ENCODE data around the gene DCTPP1. TPM values are rescaled to one million over a fixed set of nuclear protein-coding genes. Genes with fewer than 3 reads are reported as not detected.

Gene DCTPP1
- total and polyA plus RNA-seq, 2 of the 13 experiments (the other 11 are each of a cell fraction or from before 2014, with no cell fraction given), result 54.8 to 74.4 TPM

GRCh38 chr16:30407102-30407803, 22.6 kb downstream of the DCTPP1 start, which contains the start of gene ZNF771 (continued):
- TF ChIP-seq E2F2 (CRISPR knock-in tag; IDR thresholded peaks at IDR 0.05; ENCODE audit: borderline replicate concordance) (no peak; the same call in 1 of the 2 replicates), SOX5 (CRISPR knock-in tag; IDR thresholded peaks at IDR 0.05; ENCODE audit: borderline replicate concordance) (peak; percentile 47; the same call in 1 of the 2 replicates), ZNF550 (CRISPR knock-in tag; IDR thresholded peaks at IDR 0.05; ENCODE audit: borderline replicate concordance) (no peak), ZNF577 (CRISPR knock-in tag; IDR thresholded peaks at IDR 0.05; ENCODE audit: borderline replicate concordance, low read depth) (no peak), HIC2 (CRISPR knock-in tag; IDR thresholded peaks at IDR 0.05; ENCODE audit: low read depth) (peak; percentile 72), CSRNP1 (CRISPR knock-in tag; IDR thresholded peaks at IDR 0.05) (peak; percentile 86), ZBTB4 (CRISPR knock-in tag; IDR thresholded peaks at IDR 0.05; ENCODE audit: borderline replicate concordance) (peak; percentile 95; the same call in 1 of the 2 replicates), ZNF205 (CRISPR knock-in tag; IDR thresholded peaks at IDR 0.05) (peak; percentile 86), ZFP36L1 (CRISPR knock-in tag; IDR thresholded peaks at IDR 0.05) (peak; percentile 60; the same call in 1 of the 2 replicates), CENPX (CRISPR knock-in tag; IDR thresholded peaks at IDR 0.05) (no peak), E2F5 (CRISPR knock-in tag; conservative IDR thresholded peaks at IDR 0.05) (0 out of 2 replicates have a peak, but pooled peaks have one; percentile 12), ZNF709 (CRISPR knock-in tag; IDR thresholded peaks at IDR 0.05) (peak; percentile 78; the same call in 1 of the 2 replicates), CCDC6 (CRISPR knock-in tag; IDR thresholded peaks at IDR 0.05) (peak; percentile 90), ZNF704 (CRISPR knock-in tag; IDR thresholded peaks at IDR 0.05; ENCODE audit: borderline replicate concordance) (peak; percentile 94; the same call in 1 of the 2 replicates), ZNF737 (CRISPR knock-in tag; IDR thresholded peaks at IDR 0.05; ENCODE audit: borderline replicate concordance) (no peak), ZFP82 (CRISPR knock-in tag; IDR thresholded peaks at IDR 0.05; ENCODE audit: borderline replicate concordance) (no peak), FIP1L1 (IDR thresholded peaks at IDR 0.05; ENCODE audit: borderline replicate concordance, insufficient read depth, low read depth, low read length) (0 out of 2 replicates have a peak, but pooled peaks have one; percentile 62)

Measured in HepG2 (cell line).